ENCODE results near the gene MCHR1.
"Not testable (repeated sequence)": the region's sequence is repeated elsewhere in the genome, so short reads cannot be mapped to it uniquely, and the experiment has no call there.

The MCHR1 gene

GRCh38 chr22:40656651-40657050 lies 22.6 kb upstream of the MCHR1 start:
- not testable (repeated sequence) for DNase-seq

- DNase-seq: no peak
Observed at GRCh38 chr22:40659166-40659565, 20.1 kb upstream of the MCHR1 start.

GRCh38 chr22:40660730-40661129 lies 18.6 kb upstream of the MCHR1 start:
- no peak for DNase-seq

GRCh38 chr22:40661671-40662070 lies 17.6 kb upstream of the MCHR1 start:
- DNase-seq: no peak

DNA sequence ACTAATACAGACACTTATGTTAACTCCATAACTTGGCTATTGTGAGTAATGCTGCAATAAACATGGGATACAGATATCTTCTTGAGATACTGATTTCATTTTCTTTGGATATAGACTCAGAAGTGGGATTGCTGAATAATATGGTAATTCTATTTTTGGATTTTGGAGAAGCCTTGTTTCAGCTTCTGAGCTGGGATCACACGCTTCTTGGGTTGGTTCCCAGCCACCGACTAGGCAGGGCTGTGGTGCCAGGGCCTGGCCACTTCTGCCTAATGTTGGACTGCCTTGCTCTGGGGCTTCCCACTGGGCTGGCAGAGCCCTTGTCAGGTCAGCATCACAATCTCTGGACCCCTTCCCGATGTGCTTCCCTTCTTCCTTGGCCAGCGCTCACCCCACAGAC lies 14.0 kb upstream of the MCHR1 start:
- no peak for DNase-seq

- DNase-seq: no peak
Observed at GRCh38 chr22:40666151-40666848, 13.0 kb upstream of the MCHR1 start.

DNA sequence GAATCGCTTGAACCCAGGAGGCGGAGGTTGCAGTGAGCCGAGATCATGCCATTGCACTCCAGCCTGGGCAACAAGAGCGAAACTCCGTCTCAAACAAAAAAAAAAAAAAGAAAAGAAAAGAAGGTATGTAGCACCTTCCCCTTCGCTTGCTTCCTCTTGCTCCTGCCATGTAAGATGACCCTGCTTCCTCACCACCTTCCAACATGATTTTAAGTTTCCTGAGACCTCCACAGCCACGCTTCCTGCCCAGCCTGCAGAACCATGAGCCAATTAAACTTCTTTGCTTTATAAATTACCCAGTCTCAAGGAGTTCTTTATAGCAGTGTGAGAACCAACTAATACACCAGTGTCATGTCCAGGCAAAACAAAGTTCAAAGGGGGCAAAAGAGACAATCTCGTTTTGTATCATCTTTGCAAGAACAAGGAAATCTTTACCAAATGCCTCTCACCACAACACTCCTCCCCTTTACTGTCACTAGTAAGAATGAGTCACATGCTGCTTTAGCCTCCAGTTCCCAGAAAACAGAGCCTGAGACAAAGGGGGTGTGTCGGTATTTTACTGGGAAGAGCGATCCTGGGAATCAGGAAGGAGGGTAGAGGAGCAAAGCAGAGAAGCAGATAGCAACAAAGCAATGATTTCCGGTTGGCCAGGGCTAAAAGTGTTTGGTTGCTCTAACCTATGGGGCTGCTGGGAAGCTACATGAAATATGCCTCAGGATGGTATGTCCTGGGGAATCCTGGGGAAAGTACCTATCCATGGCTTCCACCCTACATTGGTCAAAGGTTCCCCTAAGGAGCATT lies 10.5 kb upstream of the MCHR1 start:
- no peak for DNase-seq

DNA sequence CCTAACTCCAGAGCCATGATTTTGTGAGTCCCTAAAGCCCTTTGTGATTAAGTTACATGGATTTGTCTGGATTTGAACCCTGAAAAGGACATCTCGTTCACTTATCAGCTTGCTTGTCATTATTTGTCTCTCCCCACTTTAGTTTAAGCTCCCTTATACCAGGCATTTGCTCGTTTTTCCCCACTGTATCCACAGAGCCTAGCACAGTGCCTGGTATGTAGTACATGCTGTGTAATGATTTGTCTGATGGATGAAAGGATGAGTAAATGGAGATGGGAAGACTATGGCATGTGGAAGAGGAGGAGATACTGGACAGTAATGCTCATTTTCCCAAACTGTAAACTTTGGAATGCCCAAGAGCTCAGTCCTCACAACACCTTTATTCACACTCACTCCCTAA lies 9.2 kb upstream of the MCHR1 start:
- DNase-seq: no peak

GRCh38 chr22:40671369-40671768 lies 7.9 kb upstream of the MCHR1 start:
- DNase-seq: no peak

DNA sequence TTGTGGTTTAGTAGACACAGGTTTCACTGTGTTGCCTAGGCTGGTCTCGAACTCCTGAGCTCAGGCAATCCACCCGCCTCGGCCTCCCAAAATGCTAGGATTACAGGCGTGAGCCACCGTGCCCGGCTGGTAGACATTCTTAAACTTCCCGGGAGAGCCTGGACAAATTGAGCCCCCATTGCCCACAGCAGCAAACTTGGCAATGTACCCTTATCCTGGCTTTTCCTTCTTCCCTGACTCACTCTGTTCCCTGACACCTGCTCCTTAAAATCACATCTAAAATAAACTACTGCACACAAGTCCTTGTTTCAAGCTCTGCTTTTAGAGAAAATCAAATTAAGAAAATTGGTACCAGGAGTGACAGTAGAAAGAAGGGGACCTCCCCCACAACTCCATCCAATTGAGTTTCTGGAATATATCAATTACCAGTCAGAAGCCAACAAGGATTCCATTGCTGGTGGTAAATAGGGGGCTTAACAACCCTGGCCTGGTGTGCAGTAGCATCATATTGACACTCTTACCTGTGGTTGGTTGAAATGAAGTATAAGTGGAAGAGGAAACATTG lies 7.4 kb upstream of the MCHR1 start:
- no peak for DNase-seq

GRCh38 chr22:40673017-40673416 lies 6.3 kb upstream of the MCHR1 start:
- no peak for DNase-seq

DNA sequence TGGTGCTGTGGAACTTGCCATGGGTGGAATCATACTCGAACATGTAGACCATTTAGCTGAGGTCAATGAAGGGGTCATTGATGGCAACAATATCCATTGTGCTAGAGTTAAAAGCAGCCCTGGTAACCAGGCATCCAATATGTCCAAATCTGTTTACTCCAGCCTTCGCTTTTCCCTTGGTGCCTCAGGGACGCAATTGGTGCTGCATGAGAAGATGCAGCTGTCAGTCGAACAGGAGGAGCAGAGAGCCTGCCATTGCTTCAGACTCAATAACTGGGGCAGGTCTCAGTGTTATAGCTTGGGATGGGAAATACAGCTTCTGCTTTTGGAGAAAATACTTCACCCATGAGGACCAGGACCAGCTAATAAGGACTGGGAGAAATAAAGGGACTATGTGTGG lies 5.0 kb upstream of the MCHR1 start:
- no peak for DNase-seq

- not testable (repeated sequence) for DNase-seq
Observed at GRCh38 chr22:40676166-40676565, 3.1 kb upstream of the MCHR1 start.

- no peak for DNase-seq
Observed at GRCh38 chr22:40676644-40677043, 2.6 kb upstream of the MCHR1 start.

- DNase-seq: no peak
Observed at GRCh38 chr22:40678493-40679248, 613 bp upstream of the MCHR1 start.

GRCh38 chr22:40679964-40680818 lies 907 bp downstream of the MCHR1 start:
- DNase-seq: no peak

- no peak for DNase-seq
Observed at GRCh38 chr22:40680819-40681183, 1.5 kb downstream of the MCHR1 start.

DNA sequence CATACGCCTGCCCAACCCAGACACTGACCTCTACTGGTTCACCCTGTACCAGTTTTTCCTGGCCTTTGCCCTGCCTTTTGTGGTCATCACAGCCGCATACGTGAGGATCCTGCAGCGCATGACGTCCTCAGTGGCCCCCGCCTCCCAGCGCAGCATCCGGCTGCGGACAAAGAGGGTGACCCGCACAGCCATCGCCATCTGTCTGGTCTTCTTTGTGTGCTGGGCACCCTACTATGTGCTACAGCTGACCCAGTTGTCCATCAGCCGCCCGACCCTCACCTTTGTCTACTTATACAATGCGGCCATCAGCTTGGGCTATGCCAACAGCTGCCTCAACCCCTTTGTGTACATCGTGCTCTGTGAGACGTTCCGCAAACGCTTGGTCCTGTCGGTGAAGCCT lies 2.2 kb downstream of the MCHR1 start:
- DNase-seq: no peak

DNA sequence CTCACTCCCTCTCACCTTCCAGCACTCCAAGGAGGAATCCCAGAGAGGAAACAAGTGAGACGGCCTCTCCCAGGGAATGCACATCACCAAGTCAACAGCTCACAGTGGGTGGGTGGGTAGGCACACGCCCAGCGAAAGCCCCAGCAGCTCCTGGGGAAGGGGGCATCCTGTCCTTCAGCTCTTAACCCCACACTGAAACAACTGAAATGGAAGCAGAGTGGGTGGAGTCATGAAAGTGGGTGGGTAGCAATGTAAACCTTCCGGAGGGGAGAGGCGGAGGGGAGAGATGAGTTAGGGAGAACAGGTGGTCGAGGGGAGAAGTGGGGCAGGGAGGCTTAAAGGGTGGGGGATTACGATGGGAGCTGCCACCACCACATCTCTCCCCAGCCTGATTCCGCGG lies 5.4 kb downstream of the MCHR1 start:
- DNase-seq: no peak

GRCh38 chr22:40685406-40685805 lies 6.1 kb downstream of the MCHR1 start:
- DNase-seq: peak; percentile 12 to 14

DNA sequence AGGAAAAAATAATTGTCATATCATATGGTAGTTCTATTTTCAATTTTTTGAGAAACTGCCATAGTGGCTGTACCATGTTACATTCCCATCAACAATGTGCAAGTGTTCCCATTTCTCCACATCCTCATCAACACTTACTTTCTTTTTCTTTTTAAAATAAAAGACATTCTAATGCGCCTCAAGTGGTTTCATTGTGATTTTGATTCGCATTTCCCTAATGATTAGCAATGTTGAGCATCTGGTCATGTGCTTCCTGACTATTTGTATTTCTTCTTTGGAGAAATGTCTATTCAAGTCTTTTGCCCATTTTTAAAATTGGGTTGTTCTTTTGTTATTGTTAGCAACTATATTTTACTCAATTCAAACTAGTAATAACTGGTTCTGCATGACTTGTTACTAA lies 8.4 kb downstream of the MCHR1 start:
- DNase-seq: no peak

DNA sequence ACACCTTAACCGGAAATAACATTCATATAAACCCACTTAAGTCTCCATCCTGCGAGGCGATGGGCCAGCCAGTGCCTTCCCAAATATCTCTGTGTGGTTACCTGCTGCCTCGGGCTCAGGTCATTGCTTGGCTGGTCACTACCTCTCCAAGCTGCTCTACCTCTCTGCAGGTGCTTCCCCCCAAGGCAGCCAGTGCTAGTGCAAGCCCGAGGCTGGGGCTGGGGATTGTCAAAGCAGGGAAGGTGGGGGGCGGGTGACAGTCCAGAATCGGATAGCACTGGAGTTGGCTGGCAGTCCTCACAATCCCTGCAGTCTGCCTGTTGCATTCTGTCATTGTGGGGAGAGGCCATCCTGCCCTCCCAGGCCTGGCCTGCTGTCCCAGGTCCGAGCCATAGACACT lies 11.1 kb downstream of the MCHR1 start:
- DNase-seq: no peak

DNA sequence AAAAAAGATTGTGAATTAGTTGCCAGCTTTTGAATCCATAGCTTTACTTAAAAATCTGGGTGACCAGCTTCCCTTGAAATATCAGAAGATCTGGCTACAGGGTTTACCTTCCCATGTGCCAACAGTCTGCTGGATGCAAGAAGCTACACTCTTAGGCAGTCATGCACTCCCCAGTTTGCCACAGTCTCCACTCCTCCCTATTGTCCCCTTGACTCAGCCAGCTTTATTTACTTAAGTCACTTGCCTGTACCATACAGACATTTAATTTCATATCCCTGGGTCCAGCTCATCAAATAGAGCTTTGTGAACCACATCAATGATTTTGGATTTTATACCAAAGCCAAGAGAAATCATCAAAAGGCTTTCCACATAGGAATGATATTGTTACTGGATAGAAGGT lies 12.2 kb downstream of the MCHR1 start:
- DNase-seq: no peak

Data from CD4-positive, alpha-beta T cell treated with Interleukin-4 for 1 hour (primary cell).